AG09319 (cell line): Measurements from ENCODE around the gene RELN.

Experiments
- DNase-seq: peaks from one replicate; pipeline ENCODE4 v3.0.0-alpha.2; 2010; ENCODE audit warnings: low read depth; ENCODE audit errors: extremely low read depth
- TF ChIP-seq, protein P1 (sequence below): IDR thresholded peaks from 2 replicates; pipeline ENCODE4 v1.5.1; 2011; ENCODE audit warnings: low read depth, mild to moderate bottlenecking, inconsistent platforms, low read length, moderate library complexity

RELN gene

GRCh38 chr7:103576641-103577040 lies 412.8 kb downstream of the RELN start:
- no peak for DNase-seq
- TF ChIP-seq, protein P1, sequence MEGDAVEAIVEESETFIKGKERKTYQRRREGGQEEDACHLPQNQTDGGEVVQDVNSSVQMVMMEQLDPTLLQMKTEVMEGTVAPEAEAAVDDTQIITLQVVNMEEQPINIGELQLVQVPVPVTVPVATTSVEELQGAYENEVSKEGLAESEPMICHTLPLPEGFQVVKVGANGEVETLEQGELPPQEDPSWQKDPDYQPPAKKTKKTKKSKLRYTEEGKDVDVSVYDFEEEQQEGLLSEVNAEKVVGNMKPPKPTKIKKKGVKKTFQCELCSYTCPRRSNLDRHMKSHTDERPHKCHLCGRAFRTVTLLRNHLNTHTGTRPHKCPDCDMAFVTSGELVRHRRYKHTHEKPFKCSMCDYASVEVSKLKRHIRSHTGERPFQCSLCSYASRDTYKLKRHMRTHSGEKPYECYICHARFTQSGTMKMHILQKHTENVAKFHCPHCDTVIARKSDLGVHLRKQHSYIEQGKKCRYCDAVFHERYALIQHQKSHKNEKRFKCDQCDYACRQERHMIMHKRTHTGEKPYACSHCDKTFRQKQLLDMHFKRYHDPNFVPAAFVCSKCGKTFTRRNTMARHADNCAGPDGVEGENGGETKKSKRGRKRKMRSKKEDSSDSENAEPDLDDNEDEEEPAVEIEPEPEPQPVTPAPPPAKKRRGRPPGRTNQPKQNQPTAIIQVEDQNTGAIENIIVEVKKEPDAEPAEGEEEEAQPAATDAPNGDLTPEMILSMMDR, result no peak

DNA sequence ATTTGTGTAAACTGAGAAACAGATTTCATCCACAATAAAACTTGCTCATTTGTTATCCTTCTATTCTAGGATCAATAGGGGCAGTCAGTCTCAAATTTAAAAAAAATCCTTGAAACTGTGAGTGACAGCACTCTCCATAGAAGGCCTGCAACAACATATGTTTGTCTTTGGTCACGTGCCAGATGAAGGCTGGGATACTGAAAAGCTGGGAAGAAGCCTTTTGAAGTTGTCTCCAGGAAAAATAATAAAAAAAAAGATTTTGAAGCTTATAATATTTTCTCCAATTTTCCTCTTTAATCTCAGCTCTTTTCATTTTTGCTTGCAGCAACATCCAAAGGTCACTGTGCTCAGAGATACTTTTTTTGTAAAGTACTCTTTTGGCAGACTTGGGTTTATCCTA lies 414.9 kb downstream of the RELN start:
- TF ChIP-seq, protein P1, result no peak
- no peak for DNase-seq

DNA sequence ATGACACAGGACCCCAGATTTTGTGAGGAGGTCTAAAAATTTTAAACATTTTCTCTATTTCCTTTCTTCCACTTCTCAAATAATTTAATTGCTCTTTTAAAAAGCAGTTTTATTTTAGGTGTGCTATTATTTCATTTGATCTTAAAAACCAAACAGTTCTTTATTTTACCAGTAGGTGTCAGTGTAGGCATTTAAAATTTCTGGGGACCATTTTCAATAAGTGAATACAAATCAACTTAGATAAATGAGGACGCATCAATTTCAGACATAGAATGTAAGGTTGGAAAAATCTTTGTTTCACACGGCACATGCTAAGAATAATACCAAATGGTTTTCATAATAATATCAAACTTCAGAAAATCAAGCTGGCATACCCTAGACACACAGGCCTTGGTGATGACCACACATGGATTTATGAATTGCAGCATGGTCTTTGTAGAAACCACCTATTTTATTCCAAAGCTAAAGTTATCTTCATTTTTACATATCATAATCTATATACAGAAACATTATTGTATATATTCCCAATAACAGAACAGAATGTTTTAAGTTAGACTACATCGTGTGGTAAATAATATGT lies 415.9 kb downstream of the RELN start:
- peak; percentile 2 for DNase-seq
- TF ChIP-seq, protein P1, result peak; percentile 40

- TF ChIP-seq, protein P1, result no peak
- DNase-seq, result no peak
These were observed 417.9 kb downstream of the RELN start for GRCh38 chr7:103571586-103571985.

GRCh38 chr7:103569621-103570305 lies 419.7 kb downstream of the RELN start:
- TF ChIP-seq, protein P1, result no peak
- no peak for DNase-seq

GRCh38 chr7:103564416-103564815 lies 425.0 kb downstream of the RELN start:
- no peak for DNase-seq
- TF ChIP-seq, protein P1, result no peak

GRCh38 chr7:103560136-103560535 lies 429.3 kb downstream of the RELN start:
- TF ChIP-seq, protein P1, result no peak
- DNase-seq, result no peak
